Embryonic facial prominence (tissue), 1 donor: ENCODE results near the gene EPS8L2.

Experiments used
- DNase-seq: peaks from one replicate; pipeline ENCODE4 v3.0.0-alpha.2; 2016; ENCODE audit errors: extremely low spot score

The EPS8L2 gene

DNA sequence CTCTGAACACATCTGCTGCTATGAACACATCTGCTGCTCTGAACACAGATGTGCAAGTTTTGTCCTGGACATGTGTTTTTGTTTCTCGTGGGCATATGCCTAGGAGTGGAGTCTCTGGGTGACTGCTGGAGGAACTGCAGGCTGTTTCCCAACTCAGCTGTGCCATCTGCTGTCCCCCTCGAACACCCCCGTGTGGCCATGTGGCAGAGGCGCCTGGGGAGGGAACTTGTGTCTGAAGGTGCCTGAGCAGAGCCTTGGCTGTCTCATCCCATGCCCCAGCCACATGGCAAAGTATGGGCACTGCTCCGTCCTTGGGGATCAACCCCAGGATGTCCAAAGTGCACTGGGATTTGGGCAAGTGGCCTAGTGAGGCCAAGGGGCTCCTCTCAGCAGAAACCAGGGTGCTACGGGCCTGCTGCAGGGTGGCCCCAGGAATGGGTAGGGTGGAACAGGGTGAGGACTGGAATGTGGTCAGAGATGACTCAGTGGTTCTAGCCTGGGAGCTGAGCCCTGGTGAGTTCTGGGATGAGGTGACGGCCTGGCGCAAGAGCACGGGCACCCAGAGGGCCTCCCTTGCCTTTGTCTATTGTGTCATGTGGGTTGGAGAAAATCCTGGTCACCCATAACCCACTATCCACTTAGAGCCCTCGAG lies 56.5 kb downstream of the EPS8L2 start:
- no peak for DNase-seq

DNA sequence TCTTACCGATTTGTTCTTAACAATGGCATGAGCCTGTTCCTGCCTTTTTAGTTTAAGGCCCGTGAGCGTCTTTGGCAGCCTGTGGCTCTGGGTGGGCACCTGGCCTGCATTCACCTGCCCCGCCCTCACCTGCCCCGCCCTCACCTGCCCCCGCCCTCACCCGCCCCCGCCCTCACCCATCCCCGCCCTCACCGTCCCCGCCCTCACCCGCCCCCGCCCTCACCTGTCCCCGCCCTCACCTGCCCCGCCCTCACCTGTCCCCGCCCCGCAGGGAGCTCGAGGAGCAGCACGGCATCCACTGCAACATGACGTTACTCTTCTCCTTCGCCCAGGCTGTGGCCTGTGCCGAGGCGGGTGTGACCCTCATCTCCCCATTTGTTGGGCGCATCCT lies 57.0 kb downstream of the EPS8L2 start:
- no peak for DNase-seq

DNA sequence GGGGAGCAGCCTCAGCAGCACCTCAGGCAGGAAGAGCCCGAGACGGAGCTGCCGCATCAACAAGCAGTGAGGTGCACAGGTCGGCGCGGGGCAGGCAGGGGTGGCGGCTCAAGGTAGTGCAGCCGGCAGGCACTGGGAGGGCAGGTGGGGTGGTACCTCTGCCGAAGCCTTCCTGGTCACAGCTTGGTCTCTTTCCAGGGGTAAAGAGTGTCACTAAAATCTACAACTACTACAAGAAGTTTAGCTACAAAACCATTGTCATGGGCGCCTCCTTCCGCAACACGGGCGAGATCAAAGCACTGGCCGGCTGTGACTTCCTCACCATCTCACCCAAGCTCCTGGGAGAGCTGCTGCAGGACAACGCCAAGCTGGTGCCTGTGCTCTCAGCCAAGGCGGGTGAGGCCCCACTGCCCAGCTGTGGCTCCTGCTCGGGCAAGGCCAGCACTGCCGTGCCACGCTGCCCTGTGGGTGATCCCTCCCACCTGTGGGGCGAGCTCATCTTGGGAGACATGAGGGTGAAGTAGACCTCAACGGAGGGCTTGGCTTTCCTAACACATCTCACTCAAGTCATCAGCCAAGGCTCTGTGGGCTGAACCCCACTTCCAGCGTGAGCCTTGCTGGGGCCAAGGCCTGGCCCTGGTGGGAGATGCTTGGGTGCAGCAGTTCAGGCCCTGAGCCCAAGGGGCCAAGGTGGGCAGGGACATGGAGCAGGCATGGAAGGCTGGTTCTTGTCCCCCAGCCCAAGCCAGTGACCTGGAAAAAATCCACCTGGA lies 57.7 kb downstream of the EPS8L2 start:
- DNase-seq = no peak

DNA sequence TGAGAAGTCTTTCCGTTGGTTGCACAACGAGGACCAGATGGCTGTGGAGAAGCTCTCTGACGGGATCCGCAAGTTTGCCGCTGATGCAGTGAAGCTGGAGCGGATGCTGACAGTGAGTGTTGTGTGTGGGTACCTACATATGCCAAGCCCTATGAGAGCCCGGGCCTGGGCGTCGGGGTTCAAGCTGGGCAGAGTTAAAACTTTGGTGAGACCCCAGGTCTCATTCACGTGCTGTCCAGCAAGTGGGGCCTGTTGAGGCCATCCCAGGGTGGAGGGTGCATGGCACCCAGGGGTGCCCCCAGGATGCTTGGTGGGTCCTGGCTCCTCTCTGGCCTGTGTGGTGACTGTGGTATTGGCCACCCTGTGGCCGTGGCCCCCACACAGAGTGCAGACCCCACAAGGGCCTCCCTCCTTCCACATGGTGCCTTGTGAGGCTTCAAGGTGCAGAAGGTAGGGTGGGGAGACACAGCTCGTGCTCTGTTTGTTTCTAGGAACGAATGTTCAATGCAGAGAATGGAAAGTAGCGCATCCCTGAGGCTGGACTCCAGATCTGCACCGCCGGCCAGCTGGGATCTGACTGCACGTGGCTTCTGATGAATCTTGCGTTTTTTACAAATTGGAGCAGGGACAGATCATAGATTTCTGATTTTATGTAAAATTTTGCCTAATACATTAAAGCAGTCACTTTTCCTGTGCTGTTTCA lies 58.4 kb downstream of the EPS8L2 start:
- DNase-seq = no peak

DNA sequence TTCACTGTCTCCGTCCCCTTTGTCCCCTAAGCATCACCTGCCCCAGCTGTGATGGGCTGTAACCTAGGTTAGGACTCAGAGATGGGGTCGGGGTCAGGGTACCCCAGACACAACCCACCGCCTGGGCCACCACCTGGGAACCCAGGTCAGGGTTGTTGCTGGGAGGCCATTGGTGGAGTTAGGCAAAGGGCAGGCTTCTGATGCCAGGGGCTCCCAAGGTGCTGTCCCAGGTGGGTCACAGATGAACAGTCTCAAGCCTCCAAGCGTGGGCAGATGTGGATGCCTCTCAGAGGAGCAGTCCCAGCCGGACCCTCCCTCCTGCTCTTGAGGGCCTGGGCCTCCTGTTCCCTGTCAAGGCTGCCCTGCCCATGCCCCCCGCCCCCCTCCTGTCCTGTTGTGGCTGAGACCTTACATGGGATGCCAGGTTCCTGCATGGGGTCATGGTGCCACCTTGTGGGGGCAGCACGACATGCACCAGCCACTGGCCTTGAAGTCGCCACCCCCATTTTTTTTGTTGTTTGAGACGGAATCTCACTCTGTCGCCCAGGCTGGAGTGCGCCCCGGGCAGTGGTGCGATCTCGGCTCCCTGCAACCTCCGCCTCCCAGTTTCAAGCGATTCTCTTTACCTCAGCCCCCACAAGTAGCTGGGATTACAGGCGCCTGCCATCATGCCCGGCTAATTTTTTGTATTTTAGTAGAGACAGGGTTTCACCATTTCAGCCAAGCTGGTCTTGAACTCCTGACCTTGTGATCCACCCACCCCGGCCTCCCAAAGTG lies 59.2 kb downstream of the EPS8L2 start:
- DNase-seq = no peak

DNA sequence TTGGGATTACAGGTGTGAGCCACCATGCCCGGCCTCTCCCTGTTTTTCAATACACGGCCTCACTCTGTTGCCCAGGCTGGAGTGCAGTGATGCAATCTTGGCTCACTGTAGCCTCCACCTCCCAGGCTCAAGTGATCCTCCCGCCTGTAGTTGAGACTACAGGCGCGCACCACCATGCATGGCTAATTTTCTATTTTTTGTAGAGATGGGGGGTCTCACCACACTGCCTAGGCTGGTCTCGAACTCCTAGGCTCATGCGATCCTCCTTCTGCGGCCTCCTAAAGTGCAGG lies 59.7 kb downstream of the EPS8L2 start:
- no peak for DNase-seq

DNA sequence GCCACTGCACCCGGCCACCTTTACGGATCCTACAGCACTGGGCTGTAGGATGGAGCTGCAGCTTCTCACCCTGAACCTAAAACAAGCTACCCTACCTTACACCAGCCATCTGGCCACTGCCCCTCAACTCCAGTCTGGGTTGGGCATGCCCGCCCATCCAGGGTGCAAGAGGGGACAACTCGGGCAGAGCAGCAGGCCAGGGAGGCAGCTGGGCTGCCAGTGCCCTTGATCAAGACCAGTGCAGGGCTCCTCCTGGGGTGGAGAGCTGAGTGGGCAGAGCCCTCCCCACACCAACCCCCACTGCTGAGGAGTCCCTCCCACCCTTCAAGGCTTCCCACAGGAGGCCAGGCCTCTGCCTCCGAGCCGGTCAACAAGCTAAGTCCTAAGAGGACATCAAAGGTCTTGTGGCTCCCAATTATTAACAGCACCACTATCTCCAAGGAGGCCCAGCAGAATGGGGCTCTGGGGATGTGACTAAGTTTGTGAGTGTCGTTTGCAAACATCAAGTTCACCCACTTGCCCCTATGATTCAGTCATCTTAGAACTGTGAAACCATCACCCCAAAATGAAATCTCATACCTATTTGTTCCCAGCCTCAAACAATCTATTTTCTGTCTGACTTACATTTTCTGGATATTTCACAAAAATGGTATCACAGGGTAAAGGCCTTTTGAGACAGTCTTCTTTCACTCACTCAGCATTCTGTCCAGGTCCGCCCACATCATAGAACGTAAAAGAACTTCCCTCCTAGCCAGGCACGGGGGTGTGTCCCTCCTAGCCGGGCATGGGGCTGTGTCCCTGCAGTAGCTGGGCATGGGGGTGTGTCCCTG lies 60.3 kb downstream of the EPS8L2 start:
- DNase-seq = no peak

DNA sequence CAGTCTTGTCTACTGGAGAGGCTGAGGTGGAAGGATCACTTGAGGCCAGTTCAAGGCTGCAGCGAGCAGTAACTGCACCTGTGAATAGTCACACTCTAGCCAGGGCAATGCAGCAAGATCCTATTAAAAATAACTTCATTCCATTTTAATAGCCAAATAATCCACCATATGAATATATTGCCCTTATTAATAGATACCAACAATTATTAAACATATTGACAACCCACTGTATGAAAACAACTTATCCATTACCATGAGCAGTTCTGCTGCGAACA lies 60.8 kb downstream of the EPS8L2 start:
- no peak for DNase-seq

DNA sequence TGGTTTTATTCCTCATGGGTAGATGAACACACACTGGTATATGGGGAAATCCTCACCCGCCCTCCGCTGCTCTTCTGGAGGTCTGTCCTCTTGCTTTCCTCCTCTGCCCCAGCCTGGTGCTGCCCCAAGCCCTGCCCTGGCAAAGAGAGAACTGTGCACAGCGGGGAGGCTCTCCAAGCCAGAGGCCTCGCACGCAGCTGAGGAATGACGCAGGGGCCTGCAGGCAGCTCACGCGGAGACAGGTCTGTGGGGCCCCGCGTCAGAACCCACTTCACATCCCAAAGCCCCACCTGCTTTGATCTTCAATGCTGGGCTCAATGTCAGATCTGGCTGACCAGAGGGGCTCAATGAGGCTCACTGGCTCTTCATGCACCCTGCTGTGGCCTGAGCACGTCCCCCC lies 61.2 kb downstream of the EPS8L2 start:
- no peak for DNase-seq

DNA sequence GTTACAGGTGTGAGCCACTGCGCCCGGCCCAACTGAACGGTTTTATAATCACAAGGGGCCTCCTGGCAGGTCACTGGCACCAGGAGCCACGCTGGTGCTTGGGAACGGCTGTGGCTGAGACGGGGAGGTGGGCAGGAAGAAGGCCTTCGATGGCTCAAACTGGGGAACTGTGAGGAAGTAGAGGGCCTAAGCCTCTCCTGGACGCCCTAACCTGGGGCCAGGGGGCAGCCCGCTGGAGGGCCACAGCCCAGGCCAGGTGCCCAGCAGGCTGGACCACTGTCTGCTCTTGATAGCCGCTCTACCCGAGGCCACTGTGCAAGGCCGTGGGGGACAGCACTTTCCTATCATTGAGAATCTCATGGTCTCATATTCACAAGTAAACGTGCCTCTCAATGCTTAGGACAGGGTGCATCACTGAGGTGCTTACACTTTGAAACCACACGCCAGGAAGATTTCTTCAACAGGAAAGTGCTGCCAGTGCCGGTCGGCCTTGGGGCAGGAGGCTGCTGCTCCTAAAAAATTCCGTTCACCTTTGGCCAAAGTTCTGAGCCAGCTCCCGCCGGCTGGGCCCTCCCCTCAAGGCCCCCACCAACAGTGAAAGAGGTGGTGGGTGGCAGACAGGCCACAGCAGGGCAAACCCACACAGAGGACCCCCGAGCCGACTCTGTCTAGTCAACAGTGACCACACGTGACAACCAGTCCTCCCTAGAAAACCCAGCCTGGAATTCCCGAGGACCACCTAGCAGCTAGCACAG lies 64.0 kb downstream of the EPS8L2 start:
- DNase-seq = no peak

DNA sequence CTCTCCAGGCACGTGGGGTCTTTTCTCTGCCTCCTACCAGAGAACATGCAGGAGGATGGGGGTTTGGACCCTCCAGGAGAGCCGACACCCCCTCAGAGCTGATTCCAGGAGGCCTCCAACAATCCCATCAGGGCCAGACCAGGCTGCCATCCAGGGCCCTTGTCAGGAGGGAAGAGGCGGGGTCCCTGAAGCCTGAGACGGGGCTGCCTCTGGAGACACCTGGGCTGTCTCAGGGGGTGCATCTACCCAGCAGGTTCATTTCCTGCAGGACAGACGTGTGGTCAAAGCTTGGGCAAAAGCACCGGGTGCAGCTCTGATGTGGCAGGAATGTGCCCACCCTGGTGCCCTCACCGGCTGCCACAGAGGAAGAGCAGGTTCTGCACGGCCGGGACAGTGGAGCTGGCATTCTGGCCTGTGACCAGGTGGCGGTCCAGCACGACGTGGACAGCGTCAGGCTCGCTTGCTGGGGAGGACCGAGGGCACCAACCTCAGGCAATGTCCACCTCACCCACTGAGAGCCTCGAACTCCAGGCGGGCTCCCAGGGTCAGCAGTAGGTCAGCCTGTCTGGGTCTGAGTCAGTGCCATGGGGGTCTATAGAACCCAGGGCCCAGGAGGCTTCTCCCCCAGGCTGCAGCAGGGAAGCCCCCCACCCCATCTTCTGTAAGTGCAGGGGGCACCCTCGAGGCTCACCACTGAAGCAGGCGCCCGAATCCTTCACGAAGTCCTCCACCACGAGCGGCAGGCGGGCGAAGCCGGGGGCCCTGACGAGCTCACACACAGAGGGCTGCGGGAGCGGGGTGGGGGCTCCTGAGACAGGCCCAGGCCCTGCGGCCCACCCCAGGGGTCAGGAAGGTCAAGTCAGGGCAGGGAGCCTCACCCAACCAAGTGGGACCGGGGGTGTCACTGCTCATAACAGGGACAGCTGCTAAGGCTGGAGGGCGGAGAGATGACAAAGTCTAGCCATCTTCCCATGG lies 64.9 kb downstream of the EPS8L2 start:
- DNase-seq = no peak

DNA sequence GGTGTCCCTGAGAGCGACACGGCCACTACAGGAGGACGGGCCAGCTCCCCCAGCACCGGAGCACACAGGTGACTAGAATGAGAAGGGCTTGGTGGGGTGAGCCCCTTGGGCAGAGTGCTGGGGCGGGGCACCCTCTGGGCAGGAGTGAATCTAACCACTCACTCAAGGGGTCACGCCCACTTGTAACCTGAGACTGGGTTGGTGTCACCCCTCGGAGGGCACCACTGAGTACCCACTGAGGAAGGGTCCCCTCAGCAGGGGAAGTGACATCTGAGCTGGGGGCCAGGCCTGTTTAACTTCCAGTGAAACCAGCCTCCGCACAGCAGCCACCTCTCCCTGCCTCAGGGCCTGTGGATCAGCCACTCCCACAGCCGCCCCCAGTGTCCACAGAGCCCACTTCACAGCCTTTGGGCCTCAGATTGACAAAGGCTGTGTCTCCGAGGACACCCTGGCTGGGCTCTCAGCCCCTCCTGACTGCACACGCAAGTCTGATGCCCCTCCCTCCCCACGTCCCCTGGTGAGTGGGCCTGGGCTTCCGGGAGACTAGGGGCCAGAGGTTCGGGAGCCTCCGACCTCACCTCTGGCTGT lies 65.7 kb downstream of the EPS8L2 start:
- no peak for DNase-seq

DNA sequence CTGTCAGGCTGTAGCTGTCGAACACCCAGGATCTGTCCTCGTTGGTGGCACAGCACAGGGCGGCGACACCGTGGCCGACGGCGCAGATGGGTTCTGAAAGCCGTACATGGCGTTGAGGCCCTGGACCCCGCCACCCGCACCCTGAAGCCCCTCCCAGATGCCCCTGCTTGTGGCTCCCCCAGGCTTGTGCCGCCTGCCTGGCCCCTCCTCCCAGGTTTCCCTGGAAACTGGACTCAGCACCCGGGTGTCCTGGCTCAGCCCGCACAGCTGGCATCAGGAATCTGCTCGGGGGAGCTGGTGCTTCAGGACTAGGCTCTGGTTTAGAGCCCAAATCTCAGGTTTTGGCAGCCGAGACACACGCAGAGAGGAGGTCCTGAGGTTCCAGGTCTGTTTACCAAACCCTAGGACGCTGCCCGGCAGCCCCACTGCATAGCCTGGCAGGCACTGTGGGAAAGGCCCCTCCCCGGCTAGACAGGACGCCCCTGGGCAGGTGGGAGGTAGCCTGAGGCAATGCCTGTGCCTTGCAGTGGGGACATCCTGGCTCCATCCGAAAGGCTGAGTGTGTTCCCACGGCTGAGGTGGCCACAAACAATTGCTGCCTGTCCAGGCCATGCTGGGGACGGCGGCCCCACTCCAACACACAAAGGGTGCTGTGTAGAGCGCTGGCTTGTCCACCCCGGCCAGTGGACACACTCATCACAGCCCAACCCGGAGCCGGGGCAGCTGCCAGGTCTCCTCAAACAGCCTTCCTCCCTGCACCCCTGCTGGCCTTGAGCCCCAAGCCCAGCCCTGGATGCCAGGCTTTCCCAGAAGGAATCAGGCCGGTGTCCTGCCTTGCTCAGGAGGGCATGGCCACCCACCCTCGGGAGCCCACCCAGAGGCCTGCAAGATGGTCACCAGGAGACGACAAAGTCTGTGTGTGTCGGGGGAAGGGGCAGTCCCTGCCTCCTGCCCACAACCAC lies 66.7 kb downstream of the EPS8L2 start:
- DNase-seq = no peak

DNA sequence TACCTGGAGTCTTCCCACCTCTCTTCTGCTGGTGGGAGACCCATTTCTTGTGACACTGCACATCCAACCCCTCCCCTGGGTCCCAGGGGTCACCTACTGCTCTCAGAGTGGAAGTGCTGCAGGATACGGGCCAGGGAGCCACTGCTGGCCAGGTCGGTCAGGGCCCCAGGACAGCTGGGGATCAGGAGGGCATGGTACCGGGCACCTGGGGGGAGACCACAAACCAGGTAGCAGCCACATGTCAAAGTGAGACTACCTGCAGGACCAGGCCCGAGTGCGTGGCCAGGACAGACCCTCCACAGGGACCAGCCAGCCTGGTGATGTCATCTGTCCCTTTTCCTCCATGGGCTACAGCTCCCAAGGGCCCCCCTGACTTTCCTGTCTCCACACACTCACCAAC lies 67.4 kb downstream of the EPS8L2 start:
- no peak for DNase-seq

DNA sequence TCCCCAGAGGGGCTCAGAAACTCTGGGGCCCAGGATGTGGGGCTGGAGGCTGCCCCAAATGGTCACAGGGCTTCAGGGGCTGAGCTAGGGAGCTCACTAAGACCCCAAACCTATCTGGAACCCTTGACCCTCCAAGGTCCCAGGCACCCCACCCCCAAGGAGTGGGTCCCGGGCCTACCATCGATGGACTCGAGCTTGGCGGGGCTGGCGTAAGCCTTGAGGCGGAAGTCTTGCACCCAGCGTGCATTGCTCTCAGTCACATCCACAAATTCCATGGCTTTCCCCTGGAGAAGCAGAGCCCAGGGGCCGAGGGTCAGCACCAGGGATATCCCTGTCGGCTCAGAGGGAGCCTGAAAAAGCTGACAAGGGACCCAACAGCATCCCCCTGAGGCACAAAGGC lies 67.8 kb downstream of the EPS8L2 start:
- no peak for DNase-seq

DNA sequence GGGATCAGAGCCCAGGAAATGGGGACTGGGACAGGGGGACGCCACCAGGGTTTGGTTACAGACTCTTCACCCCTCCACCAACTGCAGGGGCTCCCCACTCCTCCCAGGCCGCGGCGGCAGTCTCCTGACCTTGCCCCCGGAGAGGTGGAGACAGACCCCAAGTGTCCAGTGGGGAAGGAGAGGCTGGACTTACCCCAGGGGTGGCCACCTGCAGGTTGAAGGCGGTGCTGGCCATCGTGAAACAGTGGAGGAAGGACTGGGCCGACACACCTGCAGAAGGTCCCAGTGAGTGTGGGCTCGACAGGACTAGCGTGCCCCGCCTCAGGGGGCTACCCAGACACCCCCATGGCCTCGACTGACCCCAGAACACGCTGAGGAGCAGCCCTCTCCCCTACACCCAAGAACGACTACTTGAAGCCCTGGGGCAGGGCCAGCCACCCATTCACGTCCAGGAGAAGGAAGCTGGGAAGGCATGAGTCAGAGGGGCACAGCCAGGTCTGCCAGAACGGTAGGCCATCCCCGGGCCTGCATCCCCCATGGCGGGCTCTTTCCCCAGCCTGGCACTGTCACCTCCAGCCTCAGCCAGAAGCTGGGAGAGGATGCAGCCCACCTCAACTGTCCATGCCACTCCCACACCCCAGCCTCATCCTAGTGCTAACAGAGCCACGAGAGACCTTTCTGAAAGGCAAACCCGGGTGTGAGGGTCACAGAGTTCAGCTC lies 69.0 kb downstream of the EPS8L2 start:
- no peak for DNase-seq

DNA sequence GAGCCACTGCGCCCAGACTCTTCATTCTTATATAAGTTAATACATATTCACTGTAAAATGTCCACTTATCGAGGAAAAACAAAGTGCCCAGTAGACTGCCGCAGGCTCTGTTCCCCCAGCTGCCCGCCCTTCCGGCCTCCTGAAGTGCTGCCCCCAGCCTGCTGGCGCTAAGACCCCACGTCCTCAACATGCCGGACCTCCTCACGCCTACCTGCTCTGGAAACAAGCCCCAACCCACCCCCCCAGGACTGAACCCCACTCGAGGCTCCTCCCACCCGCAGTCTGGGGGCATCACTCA lies 70.2 kb downstream of the EPS8L2 start:
- DNase-seq = no peak
